HG02884 (cell line): ENCODE data around the gene PPP2CA.
A peak's percentile ranks its signal among the peaks of the same experiment; 100 is the strongest.
"Not testable (repeated sequence)": the region's sequence is repeated elsewhere in the genome, so short reads cannot be mapped to it uniquely, and the experiment has no call there.

Source experiments
- ATAC-seq: cut with Tn5 transposase; IDR thresholded peaks from one replicate; pipeline ENCODE4 v1.9.1; 2021; ENCODE audit warnings: mild to moderate bottlenecking, moderate library complexity; ENCODE audit not compliant: unreplicated experiment

PPP2CA gene

GRCh38 chr5:134203630-134204029 is 22.2 kb downstream of the PPP2CA start:
- ATAC-seq, result no peak

- ATAC-seq, result no peak
Observed at GRCh38 chr5:134195666-134196065, 30.2 kb downstream of the PPP2CA start.

GRCh38 chr5:134189031-134189430 is 36.8 kb downstream of the PPP2CA start:
- ATAC-seq, result no peak

GRCh38 chr5:134188092-134188491 is 37.8 kb downstream of the PPP2CA start:
- ATAC-seq, result no peak

- peak; percentile 78 for ATAC-seq
Observed at GRCh38 chr5:134184155-134185135, 41.4 kb downstream of the PPP2CA start.

- ATAC-seq, result no peak
Observed at GRCh38 chr5:134183481-134183880, 42.4 kb downstream of the PPP2CA start.

GRCh38 chr5:134178096-134178419 is 47.8 kb downstream of the PPP2CA start:
- ATAC-seq, result no peak

GRCh38 chr5:134177369-134178095 is 48.3 kb downstream of the PPP2CA start:
- no peak for ATAC-seq

- ATAC-seq, result peak; percentile 72
Observed at GRCh38 chr5:134176511-134177368, 49.1 kb downstream of the PPP2CA start, which contains the start of gene SKP1. Gene SKP1 (minus strand): TSS chr5:134176950. CDS start chr5:134174022, 2,928 bp downstream.

- ATAC-seq, result peak; percentile 16
Observed at GRCh38 chr5:134175921-134176510, 49.9 kb downstream of the PPP2CA start.

- no peak for ATAC-seq
Observed at GRCh38 chr5:134174841-134175839, 50.7 kb downstream of the PPP2CA start.

- ATAC-seq, result no peak
Observed at GRCh38 chr5:134171972-134172371, 53.9 kb downstream of the PPP2CA start.

GRCh38 chr5:134162592-134162991 is 63.3 kb downstream of the PPP2CA start:
- no peak for ATAC-seq

GRCh38 chr5:134161513-134162395 is 64.1 kb downstream of the PPP2CA start:
- ATAC-seq, result no peak

- no peak for ATAC-seq
Observed at GRCh38 chr5:134153657-134154056, 72.2 kb downstream of the PPP2CA start.

GRCh38 chr5:134153241-134153640 is 72.6 kb downstream of the PPP2CA start:
- ATAC-seq, result no peak

- not testable (repeated sequence) for ATAC-seq
Observed at GRCh38 chr5:134152173-134152832, 73.6 kb downstream of the PPP2CA start.

- no peak for ATAC-seq
Observed at GRCh38 chr5:134151723-134152122, 74.2 kb downstream of the PPP2CA start.
